Activated CD8-positive, alpha-beta memory T cell treated with anti-CD3 and anti-CD28 coated beads for 1 hour (primary cell): Measurements from ENCODE around the gene AGBL1.

Experiments
- DNase-seq, 2 donors: peaks; one replicate each; pipeline ENCODE4 v3.0.0-alpha.2; 2020; ENCODE audit warnings: low read depth in 1 of 2; ENCODE audit errors: extremely low read depth in 1 of 2

The AGBL1 gene

DNA sequence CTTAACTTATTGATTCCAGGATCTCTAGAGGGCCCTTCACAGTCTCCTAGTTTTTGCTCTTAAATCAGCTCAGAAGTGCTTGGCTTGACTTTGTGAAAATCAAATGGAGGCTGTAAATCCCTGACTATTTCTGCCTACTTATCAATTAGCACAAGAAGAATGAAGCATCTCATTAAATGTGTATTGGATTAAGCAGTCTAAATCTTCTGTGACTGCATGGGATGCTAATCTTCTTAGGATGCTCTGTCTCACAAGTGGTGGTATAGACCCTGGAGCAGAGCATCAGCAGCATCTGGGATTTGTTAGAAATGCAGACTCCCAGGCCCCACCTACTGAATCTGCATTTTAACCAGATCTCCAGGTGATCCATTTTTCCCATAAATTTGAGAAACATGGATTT is 488.7 kb downstream of the AGBL1 start:
- no peak for DNase-seq

DNA sequence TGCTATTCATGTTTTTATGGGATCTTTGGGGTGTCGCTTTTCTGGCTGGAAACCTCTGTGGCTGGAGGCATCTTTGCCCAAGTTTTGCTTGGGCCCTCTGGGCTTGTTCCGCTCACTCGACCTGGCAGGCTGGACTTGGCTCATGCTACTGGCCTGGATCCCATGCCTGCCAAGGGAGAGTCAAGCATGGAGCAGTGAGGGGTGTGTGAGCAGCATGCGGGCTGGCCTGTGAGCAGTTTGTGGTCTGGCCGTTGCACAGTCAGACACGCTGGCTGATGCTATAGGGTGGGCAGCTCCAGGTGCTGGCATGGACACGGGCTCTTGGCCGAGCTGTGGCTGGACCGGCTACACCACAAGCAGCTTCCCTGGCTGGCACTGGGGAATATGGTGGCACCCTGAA is 491.1 kb downstream of the AGBL1 start:
- DNase-seq: no peak

DNA sequence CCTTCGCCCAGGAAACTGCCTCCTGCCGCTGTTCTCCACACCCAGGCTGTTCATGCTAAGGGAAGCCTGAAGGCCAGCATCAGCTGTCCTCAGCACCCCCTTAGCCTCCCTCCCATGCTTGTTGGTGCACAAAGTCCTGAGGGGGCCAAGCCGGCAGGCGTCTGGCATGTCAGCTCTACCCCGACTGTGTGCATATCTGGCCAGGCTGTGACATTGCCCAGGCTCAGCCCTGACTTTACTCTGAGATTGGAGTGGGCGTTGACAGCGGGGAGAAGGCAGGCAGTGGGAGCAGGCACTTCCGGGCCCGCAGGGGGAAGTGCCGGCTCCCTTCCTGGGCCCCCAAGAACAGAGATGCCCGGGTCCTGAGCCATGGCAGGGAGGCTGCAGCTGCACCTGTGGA is 492.2 kb downstream of the AGBL1 start:
- DNase-seq: no peak

DNA sequence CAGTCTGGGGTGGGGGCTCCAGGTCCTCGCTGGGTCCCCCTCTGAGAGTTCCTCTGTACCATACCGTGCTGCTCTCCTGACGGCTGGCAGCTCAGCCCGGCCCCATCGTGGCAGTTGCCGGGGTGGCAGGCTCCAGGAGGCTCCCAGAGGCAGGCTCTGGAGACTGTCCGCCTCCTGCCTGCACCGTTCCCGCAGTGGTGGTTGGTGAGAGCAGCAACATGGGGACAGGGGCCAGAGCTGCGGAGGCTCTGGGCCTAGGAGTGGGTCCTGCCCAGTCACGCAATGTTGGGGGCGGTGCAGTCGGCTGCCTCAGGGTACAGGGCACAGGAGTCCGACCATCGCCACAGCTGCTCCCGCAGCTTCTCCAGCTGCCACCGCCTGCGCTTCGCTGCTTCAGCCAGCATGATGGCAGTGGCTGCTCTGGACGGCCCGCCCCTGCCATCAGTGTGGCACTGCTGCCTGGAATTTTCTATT is 492.7 kb downstream of the AGBL1 start:
- no peak for DNase-seq

DNA sequence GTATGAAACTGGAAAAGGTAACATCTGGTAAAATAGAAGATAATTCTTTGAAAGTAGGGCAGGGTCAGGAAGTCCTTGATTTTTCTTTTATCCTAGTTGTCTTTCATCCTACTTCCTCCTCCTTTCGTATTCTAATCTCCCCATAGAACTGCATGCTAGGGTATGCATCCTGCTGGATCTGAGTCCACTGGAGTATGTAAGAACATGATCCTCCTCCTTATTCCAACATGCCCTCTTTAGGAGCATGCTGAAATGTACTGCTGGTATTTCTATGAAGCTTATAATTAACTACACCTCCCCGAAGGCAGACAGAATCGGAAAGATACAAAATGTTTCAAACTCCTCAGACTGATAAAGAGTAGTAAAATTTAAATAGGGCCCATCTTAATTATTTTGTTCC is 493.8 kb downstream of the AGBL1 start:
- no peak for DNase-seq

DNA sequence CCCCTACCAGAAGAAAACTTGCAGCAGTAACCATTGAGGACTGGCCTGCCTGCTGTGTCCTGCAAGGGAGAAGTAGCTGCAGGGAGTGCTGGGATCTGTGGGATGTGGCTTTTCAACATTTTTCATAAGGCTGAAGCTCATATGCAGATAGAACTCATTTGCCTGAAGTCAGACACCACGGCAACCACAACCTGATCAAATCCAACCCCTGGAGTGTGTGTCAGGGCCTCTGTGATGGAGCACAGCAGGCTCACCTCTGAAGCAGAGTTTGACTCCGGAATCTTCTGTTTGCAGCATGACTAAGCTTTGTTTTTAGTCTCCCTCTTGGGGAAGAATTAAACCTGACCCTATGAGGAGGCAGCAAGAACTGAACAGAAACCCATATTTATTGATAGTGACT is 508.7 kb downstream of the AGBL1 start:
- DNase-seq: no peak

DNA sequence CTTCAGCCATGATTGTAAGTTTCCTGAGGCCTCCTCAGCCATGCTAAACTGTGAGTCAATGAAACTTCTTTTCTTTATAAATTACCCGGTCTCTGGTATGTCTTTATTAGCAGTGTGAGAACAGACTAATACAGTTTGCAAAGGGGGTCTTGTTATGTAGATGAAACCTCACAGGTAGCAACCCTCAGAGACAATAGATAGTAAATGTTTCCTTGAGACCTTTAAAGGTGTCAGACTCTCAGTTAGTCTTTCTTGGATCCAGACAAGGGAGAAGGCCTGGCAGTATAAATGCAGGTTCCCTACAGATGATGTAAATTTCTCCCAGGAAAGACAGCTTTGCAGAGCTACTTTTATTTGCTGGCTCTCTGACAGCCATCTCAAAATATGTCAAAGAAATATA is 510.8 kb downstream of the AGBL1 start:
- DNase-seq: no peak

DNA sequence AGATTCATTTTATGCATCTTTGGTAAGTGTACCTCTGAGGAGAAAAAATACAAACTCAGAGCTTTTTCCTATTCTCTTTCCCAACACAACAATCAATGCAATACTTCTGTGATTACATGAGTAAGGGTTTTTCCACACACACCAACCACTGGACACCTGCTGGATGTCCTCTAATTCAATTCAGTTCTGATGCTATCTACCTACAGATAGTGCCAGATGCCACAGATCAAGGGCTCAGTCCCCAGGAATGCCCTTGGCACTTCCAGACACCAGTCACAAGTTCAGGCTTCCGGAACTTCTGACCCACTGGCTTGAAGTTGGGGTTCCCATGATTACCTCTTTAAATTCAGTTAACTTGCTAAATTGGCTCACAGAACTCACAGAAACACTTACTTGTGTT is 511.5 kb downstream of the AGBL1 start:
- no peak for DNase-seq

DNA sequence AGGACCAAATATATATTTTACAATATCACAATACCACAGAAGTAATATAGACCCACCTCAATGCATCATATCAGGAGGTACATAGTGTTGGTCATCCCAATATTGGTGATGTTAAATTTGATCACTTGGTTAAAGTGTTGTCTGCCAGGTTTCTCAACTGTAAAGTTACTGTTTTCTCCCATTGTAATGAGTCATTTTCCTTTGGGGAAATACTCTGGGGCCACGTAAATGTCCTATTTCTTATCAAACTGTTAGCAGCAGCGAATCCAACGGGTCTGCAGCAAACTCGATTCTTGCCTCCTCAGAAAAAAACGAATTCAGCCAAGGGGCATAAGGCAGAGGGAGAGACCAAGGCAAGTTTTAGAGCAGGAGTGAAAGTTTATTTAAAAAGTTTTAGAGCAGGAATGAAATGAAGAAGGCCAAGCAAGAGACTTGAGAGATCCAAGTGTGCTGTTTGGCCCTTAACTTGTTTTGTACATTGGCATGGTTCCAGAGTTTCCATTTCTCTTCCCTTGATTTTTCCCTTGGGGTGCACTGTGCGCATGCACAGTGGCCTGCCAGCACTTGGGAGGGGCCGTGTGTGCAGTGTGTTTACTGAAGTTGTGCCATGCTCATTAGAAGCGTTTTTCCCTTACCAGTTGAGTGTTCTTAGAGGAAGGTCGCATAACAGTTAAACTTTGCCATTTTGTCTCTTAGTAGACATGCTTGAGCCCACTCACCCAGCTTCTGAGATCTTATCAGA is 512.5 kb downstream of the AGBL1 start:
- no peak for DNase-seq

DNA sequence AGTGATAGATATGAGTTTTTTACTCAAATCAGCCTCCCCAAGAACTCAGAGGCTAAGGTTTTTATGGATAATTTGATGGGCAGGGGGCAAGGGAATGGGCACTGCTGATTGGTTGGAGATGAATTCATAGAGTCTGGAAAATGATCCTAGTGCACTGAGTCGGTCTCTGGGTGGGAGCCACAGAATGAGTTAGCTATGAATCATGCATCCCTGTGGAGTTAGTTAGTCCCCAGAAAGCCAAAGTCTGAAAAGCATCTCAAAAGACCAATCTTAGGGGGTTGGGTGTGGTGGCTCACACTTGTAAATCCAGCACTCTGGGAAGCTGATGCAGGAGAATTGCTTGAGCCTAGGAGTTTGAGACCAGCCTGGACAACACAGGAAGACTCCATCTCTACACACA is 516.1 kb downstream of the AGBL1 start:
- DNase-seq: no peak

DNA sequence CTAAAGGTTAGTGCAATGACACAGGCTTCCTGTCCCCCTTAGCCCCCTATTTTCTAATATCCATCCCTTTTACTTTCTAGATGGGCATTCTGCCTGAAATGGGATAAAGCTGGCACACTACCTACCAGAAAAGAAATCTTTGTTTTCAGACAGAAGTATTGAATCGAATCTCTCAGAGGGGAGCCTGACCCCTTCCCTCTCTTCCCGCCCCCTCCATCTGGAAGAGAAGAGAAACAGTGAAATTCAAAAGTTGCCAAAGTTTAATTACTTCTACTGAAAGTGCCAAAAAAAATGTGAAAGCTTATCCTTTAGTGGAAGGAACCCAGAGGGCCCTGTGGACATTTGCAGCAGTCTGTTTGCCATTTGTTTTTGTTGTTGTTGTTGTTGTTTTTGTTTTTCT is 523.8 kb downstream of the AGBL1 start:
- DNase-seq: no peak

DNA sequence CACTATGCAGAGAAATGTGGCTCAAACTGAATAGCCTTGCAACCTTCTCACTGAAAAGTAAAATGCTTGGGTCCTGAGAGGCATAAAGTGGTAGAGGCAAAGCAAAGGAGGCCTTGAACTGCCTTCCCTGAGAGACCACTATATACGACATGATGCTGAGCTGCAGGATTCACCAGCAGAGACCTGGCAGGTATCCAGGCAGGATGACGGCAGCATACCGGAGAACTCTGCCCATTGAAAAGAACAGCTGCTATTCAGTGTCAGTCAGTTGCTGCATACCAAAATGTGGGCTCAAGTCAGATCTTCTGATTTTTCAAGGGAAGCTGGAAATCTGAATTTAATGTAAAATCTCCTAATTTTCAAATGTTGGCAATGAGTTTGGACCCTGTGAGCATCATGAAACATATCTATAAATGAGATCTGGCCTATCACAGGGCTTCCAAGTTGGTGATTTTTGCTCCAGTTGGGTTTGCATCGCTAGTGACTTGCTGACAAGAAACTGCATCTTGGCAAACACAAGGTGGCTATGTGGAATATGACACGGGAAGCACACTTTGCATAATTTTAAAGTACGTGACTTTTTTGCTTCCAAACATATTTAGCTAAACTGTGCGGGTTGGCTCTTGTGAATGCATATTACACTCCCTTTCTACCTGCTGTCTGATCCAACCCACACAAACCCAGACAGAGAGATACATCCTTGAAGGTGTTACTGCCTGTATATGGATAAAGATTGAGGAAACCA is 529.0 kb downstream of the AGBL1 start:
- DNase-seq: no peak

DNA sequence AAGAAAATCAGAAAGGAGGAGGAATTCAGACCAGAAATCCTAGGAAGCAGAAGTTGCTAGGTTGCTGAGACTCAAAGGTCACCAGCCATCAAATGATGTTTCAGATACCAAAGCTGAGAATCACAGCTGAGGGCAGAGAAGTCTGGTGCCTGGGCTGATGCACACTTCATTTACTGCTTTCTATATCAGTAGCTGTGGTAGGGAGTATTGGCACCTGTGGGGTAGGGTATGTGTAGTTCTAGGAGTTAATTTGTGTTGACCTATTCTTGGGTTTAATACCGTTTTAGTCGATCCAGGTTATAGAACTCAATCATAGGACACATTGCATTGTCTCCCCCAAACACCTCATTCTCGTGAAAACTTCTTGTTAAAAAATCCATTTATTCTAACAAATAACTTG is 529.6 kb downstream of the AGBL1 start:
- DNase-seq: no peak

DNA sequence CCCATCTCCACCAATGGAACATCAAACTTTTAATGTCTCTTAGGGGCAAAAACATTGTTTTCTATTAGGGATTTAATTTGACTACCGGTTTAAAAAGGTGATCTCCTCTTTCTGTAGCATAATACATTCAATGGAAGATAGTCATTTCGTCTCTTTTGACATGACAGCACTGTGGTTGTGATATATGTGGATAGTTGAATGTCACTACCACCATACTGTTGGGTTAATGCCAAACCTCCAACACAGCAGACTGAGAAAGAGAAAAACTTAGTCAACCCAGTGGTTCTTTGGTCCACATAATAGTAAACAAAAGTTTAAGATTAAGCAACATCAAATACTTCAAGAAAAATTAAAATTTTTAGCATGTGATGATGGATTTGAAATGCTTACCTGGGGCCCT is 530.4 kb downstream of the AGBL1 start:
- DNase-seq: no peak

DNA sequence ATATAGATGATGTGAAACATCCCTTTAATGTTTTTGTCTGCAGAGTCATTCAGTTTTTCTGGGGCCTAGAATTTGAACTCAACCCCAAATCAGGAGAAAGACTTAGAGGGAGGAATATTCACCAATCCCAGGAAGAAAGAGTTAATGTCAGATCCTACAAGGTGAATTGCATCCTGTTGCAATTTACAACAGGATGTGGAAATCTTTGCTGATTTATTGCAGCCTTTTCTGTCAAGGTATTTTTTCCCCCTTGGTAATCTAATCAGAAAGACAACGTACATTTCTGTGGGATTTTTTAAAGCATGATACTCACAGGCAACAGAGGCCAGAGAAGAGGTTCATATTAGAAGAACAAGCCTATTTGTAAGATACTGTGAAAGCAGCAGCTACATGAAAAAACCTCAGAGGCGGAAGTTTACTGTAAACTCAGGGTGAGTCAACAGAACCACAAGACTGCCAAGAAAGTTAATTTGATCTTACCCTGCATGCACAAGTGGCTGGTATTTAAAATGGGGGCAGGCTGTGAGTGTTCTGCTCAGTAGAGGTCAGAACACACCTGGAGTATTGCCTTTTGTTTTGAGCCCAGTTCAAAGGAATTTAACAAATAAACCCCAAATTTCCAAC is 531.9 kb downstream of the AGBL1 start:
- DNase-seq: no peak

DNA sequence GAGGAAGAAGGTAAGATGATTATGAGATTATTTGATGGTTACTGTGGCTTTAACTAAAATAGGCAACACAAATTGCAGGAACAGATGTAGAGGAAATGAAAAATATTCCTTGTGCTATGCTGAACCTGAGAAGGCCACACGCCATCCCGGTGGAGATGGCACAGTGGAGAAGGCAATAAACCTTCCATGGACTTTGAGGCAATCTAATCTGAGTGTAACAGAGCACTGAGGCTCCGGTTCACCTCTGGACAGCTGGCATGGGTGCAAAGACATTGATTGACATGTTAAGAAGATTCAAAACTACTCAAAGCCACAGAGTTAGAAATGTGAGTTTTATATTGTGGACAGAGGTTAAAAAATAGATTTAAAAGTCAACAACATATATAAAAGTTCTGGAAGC is 535.7 kb downstream of the AGBL1 start:
- no peak for DNase-seq

DNA sequence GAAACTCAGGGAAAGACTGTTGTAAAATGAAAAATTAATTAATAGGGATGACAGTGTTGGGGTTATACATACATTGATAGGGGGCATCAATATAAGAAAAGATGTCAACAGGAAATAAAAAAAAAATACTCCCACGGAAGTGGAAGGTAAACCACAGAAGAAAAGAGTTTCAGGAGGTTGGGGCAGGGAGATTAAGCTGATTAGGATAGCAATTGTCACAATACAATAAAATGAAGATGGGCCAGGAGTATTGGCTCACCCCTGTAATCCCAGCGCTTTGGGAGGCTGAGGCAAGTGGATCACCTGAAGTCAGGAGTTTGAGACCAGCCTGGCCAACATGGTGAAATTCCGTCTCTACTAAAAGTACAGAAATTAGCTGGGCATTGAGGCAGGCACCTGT is 536.1 kb downstream of the AGBL1 start:
- DNase-seq: no peak

DNA sequence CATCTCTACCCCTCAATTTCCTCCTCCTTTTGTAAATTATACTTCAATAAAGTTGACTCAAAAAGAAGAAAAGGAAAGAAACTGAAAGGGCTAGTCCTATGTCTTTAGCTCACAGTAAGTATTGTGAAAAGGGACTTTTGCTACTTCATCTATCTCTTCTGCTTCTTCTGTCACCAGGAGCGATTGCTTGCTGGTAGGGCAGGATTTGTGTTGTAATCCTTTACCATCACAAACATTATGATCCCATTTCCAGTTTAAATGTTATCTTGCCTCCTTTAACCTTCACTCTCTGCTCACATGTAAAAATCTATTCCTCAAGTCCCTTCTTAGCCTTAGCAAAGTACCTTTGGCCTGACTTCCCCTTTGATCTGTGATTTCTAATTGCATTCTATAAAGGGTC is 537.1 kb downstream of the AGBL1 start:
- no peak for DNase-seq

DNA sequence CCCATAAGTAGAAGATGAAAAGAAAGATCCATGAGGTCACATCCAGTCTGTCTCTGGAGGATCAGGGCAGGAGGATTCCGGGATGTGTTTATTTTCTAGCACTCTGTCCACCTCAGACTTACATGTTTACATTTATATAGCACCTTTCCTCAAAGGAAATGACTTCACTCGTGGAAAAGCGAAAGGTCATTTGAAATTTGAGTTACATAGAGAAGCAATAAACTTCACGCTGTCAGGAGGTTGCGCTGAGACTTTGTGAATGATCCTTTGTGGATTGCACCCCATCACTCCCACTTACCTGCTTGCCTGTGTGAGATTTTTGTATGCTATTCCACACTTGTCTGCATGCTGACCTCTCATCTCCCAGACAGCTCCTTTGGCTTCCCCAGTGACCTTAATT is 540.5 kb downstream of the AGBL1 start:
- DNase-seq: no peak

DNA sequence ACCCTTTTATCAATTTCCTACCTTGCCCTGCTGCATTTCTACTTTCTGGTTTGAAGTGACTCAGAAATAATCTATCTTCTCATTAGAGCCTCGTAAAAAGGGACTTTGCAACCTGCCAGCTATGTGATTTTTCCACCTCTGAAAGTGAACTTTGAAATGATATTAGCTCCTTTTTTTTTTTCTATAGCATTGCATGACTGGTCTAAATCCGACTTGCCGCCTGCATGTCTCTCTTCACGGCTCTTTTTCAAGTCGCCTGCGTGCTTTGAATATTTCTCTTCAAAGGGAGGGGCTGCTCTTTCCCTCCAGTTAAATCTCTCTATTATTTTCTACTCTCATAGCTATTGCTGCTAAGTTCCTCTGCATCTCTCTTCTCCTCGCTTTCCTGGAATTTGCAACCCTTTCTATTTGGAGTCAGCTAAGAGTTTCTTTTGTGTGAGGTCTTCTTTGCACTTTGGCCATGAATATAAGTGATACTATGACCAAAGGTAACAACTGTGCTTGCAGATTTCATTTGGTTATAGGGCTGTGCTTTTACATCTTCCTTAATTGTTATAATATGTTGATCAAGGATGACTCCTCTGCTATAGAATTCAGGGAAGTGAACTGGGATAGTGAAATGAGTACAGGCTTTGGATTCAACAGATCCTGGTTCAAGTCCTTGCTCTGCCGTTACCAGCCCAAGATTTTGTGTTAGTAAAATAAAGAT is 541.1 kb downstream of the AGBL1 start:
- DNase-seq: no peak

DNA sequence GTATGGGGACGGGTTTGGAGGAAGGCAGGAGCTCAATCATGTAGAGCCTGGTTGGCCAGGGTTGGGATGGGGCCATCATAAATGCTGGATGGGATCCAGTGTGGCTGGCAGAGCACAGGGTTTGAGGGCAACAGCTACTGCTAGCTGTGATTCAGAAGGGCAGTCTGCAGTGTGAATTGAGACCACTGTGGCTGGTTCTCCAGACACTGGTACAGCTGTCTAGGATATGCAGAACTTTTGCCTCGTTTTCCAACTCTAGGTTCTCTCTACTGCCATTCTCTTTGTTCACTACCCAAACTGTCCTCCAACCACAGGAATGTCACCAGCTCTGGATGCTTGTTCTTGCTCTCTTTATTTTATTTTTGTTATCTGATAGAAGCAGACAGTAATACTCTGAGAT is 543.6 kb downstream of the AGBL1 start:
- no peak for DNase-seq
